Gastrocnemius medialis (tissue), 4 donors: ENCODE data around the gene OR51V1.

Source experiments
- CTCF ChIP-seq, 5 experiments: fragments of 450-650 bp in 3 of 5; fragments of 200-600 bp in 2 of 5; sonication (generic) in 2 of 5; IDR thresholded peaks in 4 of 5; conservative IDR thresholded peaks in 1 of 5; 1 replicate in 4 of 5; 2 replicates in 1 of 5; pipeline ENCODE4 v1.5.1; 2016 to 2019; ENCODE audit warnings: antibody characterized with exemption in 5 of 5, mild to moderate bottlenecking in 3 of 5, moderate library complexity in 3 of 5
- POLR2A ChIP-seq, 2 donors: fragments of 450-650 bp; IDR thresholded peaks; one replicate each; pipeline ENCODE4 v1.6.1; 2017; ENCODE audit warnings: antibody characterized with exemption in 2 of 2, mild to moderate bottlenecking in 2 of 2, moderate library complexity in 2 of 2

GRCh38 chr11:5198285-5198684, 2.2 kb downstream of the OR51V1 start:
- no peak for TF ChIP-seq CTCF (IDR thresholded peaks at IDR 0.05 in 4 of 5, conservative IDR thresholded peaks at IDR 0.05 in 1 of 5)
- TF ChIP-seq POLR2A (IDR thresholded peaks at IDR 0.05), result no peak
